ENCODE data around the gene IGF1R.

The IGF1R gene

DNA sequence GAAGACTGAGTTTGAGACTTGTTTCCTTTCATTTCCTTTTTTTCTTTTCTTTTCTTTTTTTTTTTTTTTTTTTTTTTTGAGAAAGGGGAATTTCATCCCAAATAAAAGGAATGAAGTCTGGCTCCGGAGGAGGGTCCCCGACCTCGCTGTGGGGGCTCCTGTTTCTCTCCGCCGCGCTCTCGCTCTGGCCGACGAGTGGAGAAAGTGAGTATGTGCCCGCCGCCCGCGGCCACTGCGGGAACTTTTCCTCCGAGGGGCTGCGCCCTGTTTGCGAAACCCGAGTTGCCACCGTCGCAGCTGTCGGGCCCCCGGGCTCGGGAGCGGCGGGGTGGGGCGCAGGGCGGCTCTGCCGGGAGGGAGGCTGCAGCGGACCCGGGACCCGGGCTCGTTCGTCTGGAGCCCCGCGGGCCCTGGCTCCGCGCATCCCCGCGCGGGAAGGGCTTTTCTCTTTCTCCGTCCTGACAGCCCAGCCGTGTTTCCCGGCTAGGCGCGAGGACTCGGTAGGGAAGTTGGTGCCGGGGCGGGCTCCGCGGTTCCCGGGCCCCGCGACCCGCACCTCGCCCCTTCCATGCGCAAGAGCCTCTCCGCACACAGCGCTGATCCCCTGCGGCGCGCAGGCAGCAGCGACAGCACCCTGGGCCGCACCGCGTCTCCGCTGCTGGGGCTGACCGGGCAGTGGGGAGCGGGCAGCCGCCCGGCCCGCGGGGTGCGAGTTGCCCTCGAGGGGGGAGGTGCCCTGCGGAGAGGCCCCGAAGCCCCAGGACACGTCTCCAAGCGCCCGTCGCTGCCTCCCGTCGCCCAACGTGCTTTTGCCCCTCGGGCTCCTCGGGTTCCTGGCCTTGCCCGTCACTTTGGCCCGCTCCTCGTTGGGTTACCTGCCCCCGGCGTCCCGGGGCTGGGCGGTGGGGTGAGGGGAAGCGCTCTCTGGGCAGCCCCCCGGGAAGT lies 1.4 kb downstream of the IGF1R start:
- Histone ChIP-seq H3K4me1 (ENCODE audit: control insufficient read depth, insufficient read depth, low read length) (peaks cover 44% of the 10 kb centered on the region), H3K9ac (ENCODE audit: low read depth, low read length) (peak overlapping the region; percentile 86), H3K9me3 (ENCODE audit: control insufficient read depth, insufficient read depth, low read length) (no peaks in the 10 kb centered on the region), H3K4me3 (ENCODE audit: low read depth, low read length) (peak overlapping the region; percentile 93), H3K27me3 (ENCODE audit: control insufficient read depth, insufficient read depth, low read length) (peaks cover 4% of the 10 kb centered on the region; the same call in 1 of the 2 replicates), H3K36me3 (ENCODE audit: control insufficient read depth, insufficient read depth, low read length) (no peaks in the 10 kb centered on the region), H3K27ac (ENCODE audit: low read depth, low read length) (peak overlapping the region; percentile 99)

DNA sequence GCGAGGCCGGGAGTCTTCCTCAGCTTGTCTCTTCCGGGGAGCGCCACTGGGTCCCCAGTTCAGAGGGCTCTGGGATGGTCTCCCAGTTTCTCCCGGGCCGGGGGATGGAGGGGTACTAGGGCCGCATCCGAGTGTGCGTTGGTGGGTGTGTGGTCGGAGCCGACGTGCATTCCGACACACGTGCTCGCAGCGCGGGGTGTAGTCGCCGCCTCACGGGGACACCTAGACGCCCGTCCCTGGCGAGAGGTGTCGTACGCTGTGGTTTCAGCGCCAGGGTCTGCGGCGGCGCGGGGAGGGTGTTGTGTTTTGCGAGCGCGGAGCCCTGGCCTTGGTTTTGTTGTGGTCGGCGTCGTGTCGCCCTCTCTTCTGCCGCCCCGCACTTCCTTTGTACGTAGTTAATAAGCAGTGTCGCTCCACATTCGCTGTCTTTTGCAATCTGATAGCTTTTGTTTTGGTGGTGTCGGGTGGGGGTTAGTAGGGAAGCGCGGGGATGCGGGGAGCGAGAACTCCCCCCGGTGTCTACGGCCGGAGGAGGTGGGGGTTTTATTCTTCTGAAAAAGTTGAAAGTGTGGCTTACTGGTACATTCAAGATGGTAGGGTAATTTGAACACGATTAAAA lies 2.2 kb downstream of the IGF1R start:
- Histone ChIP-seq H3K9me3 (ENCODE audit: control insufficient read depth, insufficient read depth, low read length) (no peaks in the 10 kb centered on the region), H3K4me1 (ENCODE audit: control insufficient read depth, insufficient read depth, low read length) (peaks cover 48% of the 10 kb centered on the region), H3K36me3 (ENCODE audit: control insufficient read depth, insufficient read depth, low read length) (no peaks in the 10 kb centered on the region), H3K27ac (ENCODE audit: low read depth, low read length) (peak overlapping the region; percentile 99), H3K27me3 (ENCODE audit: control insufficient read depth, insufficient read depth, low read length) (peaks cover 4% of the 10 kb centered on the region; the same call in 1 of the 2 replicates), H3K9ac (ENCODE audit: low read depth, low read length) (peak overlapping the region; percentile 86), H3K4me3 (ENCODE audit: low read depth, low read length) (peak overlapping the region; percentile 93)

DNA sequence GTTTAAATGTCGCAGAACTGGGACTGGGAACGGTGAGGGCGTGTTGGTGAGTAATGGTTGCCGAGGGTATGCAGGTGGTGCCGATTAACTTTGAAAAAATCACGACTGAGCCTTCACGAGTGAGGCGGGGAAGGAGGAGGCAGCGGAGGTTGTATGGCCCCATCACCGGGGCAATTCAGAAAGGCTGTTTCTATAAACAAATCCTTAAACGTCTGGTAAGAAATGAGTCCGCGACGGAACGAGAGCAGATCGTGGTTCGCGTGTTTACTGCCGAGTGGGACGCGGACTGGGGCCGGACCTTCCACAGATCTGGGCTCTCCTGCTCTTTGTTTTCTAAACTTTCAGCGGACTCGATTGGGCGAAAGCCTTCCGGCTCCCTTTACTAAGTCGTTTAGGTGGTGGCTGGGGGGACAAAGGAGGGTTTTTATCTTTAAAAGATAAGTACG lies 2.7 kb downstream of the IGF1R start:
- Histone ChIP-seq H3K9me3 (ENCODE audit: control insufficient read depth, insufficient read depth, low read length) (no peaks in the 10 kb centered on the region), H3K36me3 (ENCODE audit: control insufficient read depth, insufficient read depth, low read length) (no peaks in the 10 kb centered on the region), H3K4me3 (ENCODE audit: low read depth, low read length) (peak overlapping the region; percentile 93), H3K9ac (ENCODE audit: low read depth, low read length) (peak overlapping the region; percentile 86), H3K27ac (ENCODE audit: low read depth, low read length) (peak overlapping the region; percentile 21), H3K4me1 (ENCODE audit: control insufficient read depth, insufficient read depth, low read length) (peaks cover 46% of the 10 kb centered on the region), H3K27me3 (ENCODE audit: control insufficient read depth, insufficient read depth, low read length) (peaks cover 4% of the 10 kb centered on the region; the same call in 1 of the 2 replicates)

DNA sequence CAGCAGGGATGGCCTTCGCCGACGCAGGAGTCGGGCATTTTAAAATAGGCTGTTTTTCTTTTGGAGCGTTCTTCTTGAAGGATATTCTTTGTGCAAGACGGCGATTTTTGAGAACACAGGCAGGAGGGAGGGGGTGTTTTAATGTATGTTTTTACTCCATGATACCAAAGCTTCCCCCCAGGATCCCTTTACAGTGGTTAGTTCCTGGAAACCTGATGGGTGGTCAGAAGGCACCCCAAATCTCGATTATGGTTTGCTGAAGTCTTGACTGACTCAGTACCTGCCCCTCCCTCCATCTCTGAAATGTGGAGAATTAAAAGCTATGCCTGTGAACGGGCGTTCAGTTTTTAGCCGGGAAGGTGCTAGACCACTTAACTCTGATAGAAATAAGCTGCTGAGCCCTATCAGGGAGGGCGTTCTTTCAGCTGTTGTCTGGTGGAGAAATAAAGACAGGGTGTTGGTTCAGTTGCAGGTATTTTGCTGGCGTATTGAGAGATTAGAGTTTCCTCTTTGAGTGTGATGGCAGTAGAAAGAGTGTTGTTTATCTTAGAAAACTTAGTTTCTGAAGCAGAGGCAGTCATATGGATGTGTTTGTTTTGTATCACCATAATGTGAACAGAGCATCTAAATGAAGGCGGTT lies 3.4 kb downstream of the IGF1R start:
- peak overlapping the region; percentile 93 for H3K4me3 ChIP-seq (ENCODE audit: low read depth, low read length)
- H3K36me3 ChIP-seq (ENCODE audit: control insufficient read depth, insufficient read depth, low read length) = no peaks in the 10 kb centered on the region
- peaks cover 4% of the 10 kb centered on the region; the same call in 1 of the 2 replicates for H3K27me3 ChIP-seq (ENCODE audit: control insufficient read depth, insufficient read depth, low read length)
- no peaks in the 10 kb centered on the region for H3K9me3 ChIP-seq (ENCODE audit: control insufficient read depth, insufficient read depth, low read length)
- peak overlapping the region; percentile 21 for H3K27ac ChIP-seq (ENCODE audit: low read depth, low read length)
- peaks cover 49% of the 10 kb centered on the region for H3K4me1 ChIP-seq (ENCODE audit: control insufficient read depth, insufficient read depth, low read length)
- H3K9ac ChIP-seq (ENCODE audit: low read depth, low read length) = peak overlapping the region; percentile 86

DNA sequence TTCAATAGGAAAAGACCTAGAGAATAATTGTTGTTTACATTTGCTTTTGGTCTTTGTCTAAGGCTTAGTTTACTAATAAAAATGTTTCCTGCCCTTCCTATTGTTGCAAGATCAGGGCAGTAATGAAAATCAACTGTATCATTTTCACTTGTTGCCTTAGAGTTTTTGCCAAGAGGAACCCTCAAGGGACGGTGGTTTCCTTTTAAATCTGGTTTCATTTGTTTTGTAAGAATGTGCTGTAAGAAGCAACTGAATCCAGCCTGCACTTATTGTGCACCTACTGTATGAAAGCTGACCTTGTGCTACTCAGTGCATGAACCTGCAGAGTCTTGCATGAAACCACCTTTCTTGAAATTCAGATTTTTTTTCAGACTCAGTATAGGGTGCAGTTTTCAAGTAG lies 5.3 kb downstream of the IGF1R start:
- no peaks in the 10 kb centered on the region for H3K9me3 ChIP-seq (ENCODE audit: control insufficient read depth, insufficient read depth, low read length)
- no peak overlapping the region for H3K4me3 ChIP-seq (ENCODE audit: low read depth, low read length)
- H3K9ac ChIP-seq (ENCODE audit: low read depth, low read length) = no peak overlapping the region
- H3K4me1 ChIP-seq (ENCODE audit: control insufficient read depth, insufficient read depth, low read length) = peaks cover 65% of the 10 kb centered on the region
- H3K27me3 ChIP-seq (ENCODE audit: control insufficient read depth, insufficient read depth, low read length) = peaks cover 4% of the 10 kb centered on the region; the same call in 1 of the 2 replicates
- no peak overlapping the region for H3K27ac ChIP-seq (ENCODE audit: low read depth, low read length)
- H3K36me3 ChIP-seq (ENCODE audit: control insufficient read depth, insufficient read depth, low read length) = no peaks in the 10 kb centered on the region

DNA sequence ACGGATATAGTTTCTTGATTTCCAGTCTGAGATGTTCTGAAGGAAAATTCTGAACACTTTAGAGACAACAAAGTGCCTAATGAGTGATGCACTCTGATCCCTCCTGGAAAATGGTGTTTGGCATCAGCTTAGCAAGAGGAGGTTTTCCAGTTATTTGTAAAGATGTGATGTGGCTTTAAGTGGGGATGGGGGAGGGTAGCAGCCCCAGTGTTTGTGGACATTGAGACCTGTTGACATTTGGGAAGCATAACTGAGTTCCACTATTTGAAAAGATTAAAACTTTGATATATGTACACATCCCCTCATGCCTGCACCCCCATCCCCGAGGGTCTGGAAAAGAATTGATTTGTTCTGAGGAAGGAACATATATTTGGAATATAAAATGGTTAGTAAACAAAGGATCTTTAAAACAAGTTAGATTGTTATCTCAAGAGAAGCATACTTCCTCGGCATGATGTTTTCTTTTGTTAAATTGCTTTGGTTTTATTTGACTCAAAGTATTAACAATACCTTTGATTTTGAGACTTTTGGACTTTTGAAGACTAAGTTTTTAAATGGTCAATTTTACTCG lies 6.5 kb downstream of the IGF1R start:
- Histone ChIP-seq H3K27ac (ENCODE audit: low read depth, low read length) (no peak overlapping the region), H3K36me3 (ENCODE audit: control insufficient read depth, insufficient read depth, low read length) (no peaks in the 10 kb centered on the region), H3K9ac (ENCODE audit: low read depth, low read length) (no peak overlapping the region), H3K4me1 (ENCODE audit: control insufficient read depth, insufficient read depth, low read length) (peaks cover 75% of the 10 kb centered on the region), H3K27me3 (ENCODE audit: control insufficient read depth, insufficient read depth, low read length) (peaks cover 4% of the 10 kb centered on the region; the same call in 1 of the 2 replicates), H3K4me3 (ENCODE audit: low read depth, low read length) (no peak overlapping the region), H3K9me3 (ENCODE audit: control insufficient read depth, insufficient read depth, low read length) (no peaks in the 10 kb centered on the region)

DNA sequence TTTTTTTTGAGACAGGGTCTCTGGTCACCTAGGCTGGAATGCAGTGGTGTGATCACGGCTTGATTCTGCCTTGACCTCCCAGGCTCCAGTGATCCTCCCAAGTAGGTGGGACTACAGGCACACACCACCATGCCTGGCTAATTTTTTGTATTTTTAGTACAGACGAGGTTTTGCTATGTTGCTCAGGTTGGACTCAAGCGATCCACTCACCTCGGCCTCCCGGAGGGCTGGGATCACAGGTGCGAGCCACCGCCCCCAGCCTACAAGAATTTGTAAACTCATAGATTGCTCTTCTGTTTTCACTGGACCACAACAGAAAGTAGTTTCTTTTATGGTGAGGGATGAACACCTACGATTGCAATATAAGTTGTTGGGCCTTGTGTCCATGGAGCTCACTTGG lies 7.4 kb downstream of the IGF1R start:
- H3K27me3 ChIP-seq (ENCODE audit: control insufficient read depth, insufficient read depth, low read length) = peaks cover 4% of the 10 kb centered on the region; the same call in 1 of the 2 replicates
- H3K4me1 ChIP-seq (ENCODE audit: control insufficient read depth, insufficient read depth, low read length) = peaks cover 84% of the 10 kb centered on the region
- H3K27ac ChIP-seq (ENCODE audit: low read depth, low read length) = no peak overlapping the region
- H3K9ac ChIP-seq (ENCODE audit: low read depth, low read length) = no peak overlapping the region
- no peaks in the 10 kb centered on the region for H3K9me3 ChIP-seq (ENCODE audit: control insufficient read depth, insufficient read depth, low read length)
- H3K36me3 ChIP-seq (ENCODE audit: control insufficient read depth, insufficient read depth, low read length) = no peaks in the 10 kb centered on the region
- H3K4me3 ChIP-seq (ENCODE audit: low read depth, low read length) = no peak overlapping the region

DNA sequence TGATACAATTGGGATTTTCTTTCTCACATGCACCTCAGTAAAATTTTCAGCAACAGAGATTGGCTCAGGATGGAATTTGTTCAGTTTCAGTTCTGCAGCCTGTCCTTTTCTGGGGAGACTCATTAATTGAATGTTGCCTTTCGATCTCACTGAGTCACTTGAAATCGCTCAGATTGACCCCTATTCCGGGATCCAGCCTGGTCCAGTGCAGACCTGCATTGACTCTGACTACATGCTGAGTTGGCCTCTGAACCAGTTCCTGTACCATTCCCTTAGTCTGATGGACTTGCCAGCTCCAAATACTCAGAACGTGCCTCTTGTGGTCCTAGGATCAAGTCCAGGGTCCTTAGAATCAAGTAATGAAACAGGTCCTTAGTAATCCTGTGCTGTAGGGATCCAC lies 9.4 kb downstream of the IGF1R start:
- H3K27me3 ChIP-seq (ENCODE audit: control insufficient read depth, insufficient read depth, low read length) = no peaks in the 10 kb centered on the region
- H3K27ac ChIP-seq (ENCODE audit: low read depth, low read length) = no peak overlapping the region
- no peak overlapping the region for H3K9ac ChIP-seq (ENCODE audit: low read depth, low read length)
- no peak overlapping the region for H3K4me3 ChIP-seq (ENCODE audit: low read depth, low read length)
- peaks cover 88% of the 10 kb centered on the region for H3K4me1 ChIP-seq (ENCODE audit: control insufficient read depth, insufficient read depth, low read length)
- H3K9me3 ChIP-seq (ENCODE audit: control insufficient read depth, insufficient read depth, low read length) = no peaks in the 10 kb centered on the region
- H3K36me3 ChIP-seq (ENCODE audit: control insufficient read depth, insufficient read depth, low read length) = no peaks in the 10 kb centered on the region

DNA sequence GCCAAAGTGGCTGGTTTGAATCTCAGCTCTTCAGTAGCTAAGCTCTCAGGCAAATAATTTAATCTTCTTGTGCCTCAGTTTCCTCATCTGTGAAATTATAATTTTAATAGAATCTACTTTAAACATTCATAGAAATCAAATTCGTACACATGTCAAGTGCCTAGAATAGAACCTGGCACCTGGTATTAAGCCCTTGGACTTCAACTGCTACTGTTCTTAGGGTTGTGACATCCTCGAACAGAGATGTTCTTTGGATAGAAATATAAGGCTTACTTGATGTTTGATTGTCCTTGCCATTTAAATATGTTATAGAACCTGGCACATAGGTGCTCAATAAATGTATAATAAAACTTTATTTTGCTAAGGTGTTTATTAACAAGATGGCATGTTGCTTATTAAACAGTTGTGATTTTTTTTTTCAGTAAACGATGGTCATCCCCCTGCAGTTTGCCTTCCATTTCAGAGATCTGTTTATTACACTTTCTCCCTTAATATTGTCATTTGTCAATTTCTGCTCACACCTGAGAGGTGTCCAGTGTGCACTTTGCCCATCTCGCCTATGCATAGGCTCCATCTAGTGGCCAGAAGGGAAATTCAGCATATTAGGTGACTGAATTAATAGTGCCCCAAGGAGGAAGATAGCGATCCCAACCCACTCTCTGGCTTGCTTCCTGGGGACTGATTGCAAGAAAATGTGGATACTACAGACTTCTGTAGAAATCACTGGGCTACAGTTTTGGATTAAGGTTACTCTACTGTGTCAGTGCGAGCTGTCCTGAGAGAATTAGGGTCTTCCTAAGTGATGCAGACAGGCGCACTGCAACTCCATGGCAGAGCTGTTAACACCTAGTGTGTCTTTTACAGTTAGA lies 10.7 kb downstream of the IGF1R start:
- H3K4me3 ChIP-seq (ENCODE audit: low read depth, low read length) = no peak overlapping the region
- H3K9me3 ChIP-seq (ENCODE audit: control insufficient read depth, insufficient read depth, low read length) = no peaks in the 10 kb centered on the region
- no peaks in the 10 kb centered on the region for H3K36me3 ChIP-seq (ENCODE audit: control insufficient read depth, insufficient read depth, low read length)
- no peaks in the 10 kb centered on the region for H3K27me3 ChIP-seq (ENCODE audit: control insufficient read depth, insufficient read depth, low read length)
- H3K4me1 ChIP-seq (ENCODE audit: control insufficient read depth, insufficient read depth, low read length) = peaks cover 85% of the 10 kb centered on the region
- H3K9ac ChIP-seq (ENCODE audit: low read depth, low read length) = no peak overlapping the region
- no peak overlapping the region for H3K27ac ChIP-seq (ENCODE audit: low read depth, low read length)

DNA sequence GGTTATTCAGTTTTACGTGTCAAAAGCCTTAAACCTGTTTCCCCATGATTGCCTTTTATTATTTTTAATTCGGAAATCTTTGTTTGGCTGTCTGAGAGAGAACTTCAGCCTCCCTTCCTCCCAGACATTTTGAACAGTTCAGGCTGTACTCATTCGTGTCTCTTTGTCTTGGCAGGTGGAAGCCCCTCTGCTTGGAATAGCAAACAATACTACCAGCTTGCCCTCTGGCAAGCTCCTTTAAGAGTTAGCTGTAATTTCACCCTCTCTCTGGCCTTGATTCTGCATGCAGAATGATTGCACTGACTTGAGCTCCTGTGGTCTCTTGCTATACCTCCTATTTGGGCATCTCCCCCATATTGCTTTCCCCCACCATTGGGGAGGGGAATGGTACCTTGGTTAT lies 11.7 kb downstream of the IGF1R start:
- H3K9ac ChIP-seq (ENCODE audit: low read depth, low read length) = no peak overlapping the region
- H3K4me1 ChIP-seq (ENCODE audit: control insufficient read depth, insufficient read depth, low read length) = peaks cover 75% of the 10 kb centered on the region
- no peak overlapping the region for H3K4me3 ChIP-seq (ENCODE audit: low read depth, low read length)

More for the DNA sequence above, 11.7 kb downstream of the IGF1R start:
- Histone ChIP-seq H3K27me3 (ENCODE audit: control insufficient read depth, insufficient read depth, low read length) (no peaks in the 10 kb centered on the region), H3K9me3 (ENCODE audit: control insufficient read depth, insufficient read depth, low read length) (no peaks in the 10 kb centered on the region), H3K27ac (ENCODE audit: low read depth, low read length) (no peak overlapping the region), H3K36me3 (ENCODE audit: control insufficient read depth, insufficient read depth, low read length) (no peaks in the 10 kb centered on the region)
